Cortex of kidney (tissue), 1 donor: ENCODE results near the gene LRTM1.

ENCODE experiments used
- DNase-seq: peaks from one replicate; lab custom pipeline; 2025; lab: John Stamatoyannopoulos, UW

LRTM1 gene

GRCh38 chr3:54892168-54892567 is 35.7 kb downstream of the LRTM1 start:
- no peak for DNase-seq

GRCh38 chr3:54891540-54891897 is 36.3 kb downstream of the LRTM1 start:
- no peak for DNase-seq

- DNase-seq: no peak
Observed at GRCh38 chr3:54889731-54890130, 38.1 kb downstream of the LRTM1 start.

- DNase-seq: no peak
Observed at GRCh38 chr3:54888873-54889272, 39.0 kb downstream of the LRTM1 start.

GRCh38 chr3:54888162-54888561 is 39.7 kb downstream of the LRTM1 start:
- no peak for DNase-seq

- no peak for DNase-seq
Observed at GRCh38 chr3:54882129-54882833, 45.6 kb downstream of the LRTM1 start.

GRCh38 chr3:54878145-54878544 is 49.7 kb downstream of the LRTM1 start:
- no peak for DNase-seq

- DNase-seq: no peak
Observed at GRCh38 chr3:54877730-54878129, 50.1 kb downstream of the LRTM1 start.

- no peak for DNase-seq
Observed at GRCh38 chr3:54876694-54877093, 51.2 kb downstream of the LRTM1 start.

- no peak for DNase-seq
Observed at GRCh38 chr3:54875596-54876268, 52.1 kb downstream of the LRTM1 start.

- no peak for DNase-seq
Observed at GRCh38 chr3:54874816-54875556, 52.9 kb downstream of the LRTM1 start.

- no peak for DNase-seq
Observed at GRCh38 chr3:54873059-54874010, 54.5 kb downstream of the LRTM1 start.

GRCh38 chr3:54871867-54872266 is 56.0 kb downstream of the LRTM1 start:
- no peak for DNase-seq

GRCh38 chr3:54870423-54870822 is 57.4 kb downstream of the LRTM1 start:
- no peak for DNase-seq
